LNCAP (cell line): ENCODE measurements around the gene SPAG9.

Source experiments
- CTCF ChIP-seq: fragments of 450-650 bp; IDR thresholded peaks from 2 replicates; pipeline ENCODE4 v1.5.1; 2017; ENCODE audit warnings: mild to moderate bottlenecking

The SPAG9 gene

GRCh38 chr17:50935996-50936266 is 184.7 kb downstream of the SPAG9 start:
- TF ChIP-seq CTCF: no peak

GRCh38 chr17:50935221-50935995 is 185.3 kb downstream of the SPAG9 start:
- no peak for TF ChIP-seq CTCF

DNA sequence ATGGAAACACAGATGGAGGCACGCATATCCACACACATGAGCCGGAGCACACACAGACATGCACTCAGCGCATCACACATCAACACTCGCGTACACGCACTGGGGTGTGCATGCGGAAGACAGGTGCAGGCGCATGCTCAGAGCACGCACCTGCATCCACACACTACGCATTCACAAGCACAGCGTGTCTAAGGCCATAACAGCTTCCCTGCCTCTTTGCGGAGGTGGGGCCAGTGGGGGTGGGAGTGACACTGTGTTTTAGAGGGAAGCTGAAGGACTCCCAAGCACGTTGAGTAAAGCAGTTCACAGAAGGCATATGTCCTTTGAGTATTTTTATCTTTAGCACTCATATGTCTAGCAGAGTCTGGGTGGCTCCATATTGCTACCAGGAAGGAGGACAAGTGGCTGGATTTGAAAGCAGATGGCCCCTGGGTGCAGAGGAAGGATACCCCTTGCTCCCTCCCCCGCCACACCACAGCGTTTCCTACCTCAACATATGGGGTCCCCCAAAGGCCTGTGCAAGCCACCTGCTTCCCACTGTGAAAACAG is 185.9 kb downstream of the SPAG9 start:
- TF ChIP-seq CTCF: no peak

DNA sequence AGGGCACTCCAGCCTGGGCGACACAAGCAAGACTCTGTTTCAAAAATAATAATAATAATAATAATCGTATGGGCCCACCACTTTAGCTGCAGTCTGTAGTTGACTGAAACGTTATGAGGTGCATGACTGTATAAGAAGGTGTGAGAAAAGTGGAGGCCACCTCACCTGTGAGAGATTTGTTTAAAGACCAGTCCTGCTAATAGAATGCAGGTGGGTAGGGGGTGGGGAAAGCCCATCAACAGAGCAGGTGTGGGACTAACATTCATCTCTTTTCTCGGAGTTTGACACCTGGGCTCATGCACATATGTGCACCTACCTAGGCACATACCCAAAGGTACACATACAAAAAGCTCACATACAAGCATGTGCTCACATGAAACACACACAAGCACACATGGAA is 186.5 kb downstream of the SPAG9 start:
- TF ChIP-seq CTCF: no peak

DNA sequence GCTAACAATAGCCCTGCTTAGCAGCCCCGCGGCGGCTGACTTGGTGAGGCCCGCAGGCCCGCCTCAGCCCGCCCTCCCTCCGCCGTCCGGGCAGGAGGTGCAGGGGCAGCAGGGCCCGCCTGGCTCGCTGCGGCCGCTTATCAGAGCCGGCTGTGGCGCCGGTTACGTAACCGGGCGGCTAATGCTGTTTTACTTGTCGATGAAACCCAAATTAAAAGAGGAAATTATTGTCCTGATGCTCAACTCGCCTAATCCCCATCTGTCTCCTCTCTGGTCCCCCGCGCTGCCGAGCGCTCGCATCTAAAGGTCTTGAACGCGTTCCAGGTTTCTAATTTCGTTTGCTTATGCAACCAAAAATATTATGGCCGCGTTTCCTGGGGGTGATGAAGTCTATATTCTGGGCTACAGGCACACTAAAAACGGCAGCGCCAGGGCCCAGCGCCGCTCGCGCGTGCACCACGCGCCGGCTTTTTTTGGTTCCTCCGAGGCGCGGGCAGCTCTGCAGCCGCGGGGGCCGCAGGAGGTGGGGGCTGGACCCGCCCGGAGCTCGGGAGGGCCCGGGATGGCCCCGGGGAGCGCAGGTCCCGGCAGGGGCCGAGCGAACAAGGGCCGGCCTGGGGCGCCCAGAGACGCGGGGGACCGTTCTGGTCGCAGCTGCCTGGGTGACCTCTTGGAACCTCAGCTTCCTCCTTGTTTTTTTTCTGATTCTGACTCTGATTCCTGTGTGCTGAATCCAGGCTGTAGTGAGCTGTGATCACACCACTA is 189.3 kb downstream of the SPAG9 start:
- no peak for TF ChIP-seq CTCF

- no peak for TF ChIP-seq CTCF
Observed at GRCh38 chr17:50928646-50929045, 192.0 kb downstream of the SPAG9 start.

GRCh38 chr17:50927287-50927686 is 193.4 kb downstream of the SPAG9 start:
- no peak for TF ChIP-seq CTCF
